ENCODE data around the gene DPM2. TPM values are rescaled to one million over a fixed set of nuclear protein-coding genes. Genes with fewer than 3 reads are reported as not detected.

DPM2 gene
- total and polyA plus RNA-seq, 3 donors from 2014 or later: 33.5 to 46.6 (median 36.4) TPM

DNA sequence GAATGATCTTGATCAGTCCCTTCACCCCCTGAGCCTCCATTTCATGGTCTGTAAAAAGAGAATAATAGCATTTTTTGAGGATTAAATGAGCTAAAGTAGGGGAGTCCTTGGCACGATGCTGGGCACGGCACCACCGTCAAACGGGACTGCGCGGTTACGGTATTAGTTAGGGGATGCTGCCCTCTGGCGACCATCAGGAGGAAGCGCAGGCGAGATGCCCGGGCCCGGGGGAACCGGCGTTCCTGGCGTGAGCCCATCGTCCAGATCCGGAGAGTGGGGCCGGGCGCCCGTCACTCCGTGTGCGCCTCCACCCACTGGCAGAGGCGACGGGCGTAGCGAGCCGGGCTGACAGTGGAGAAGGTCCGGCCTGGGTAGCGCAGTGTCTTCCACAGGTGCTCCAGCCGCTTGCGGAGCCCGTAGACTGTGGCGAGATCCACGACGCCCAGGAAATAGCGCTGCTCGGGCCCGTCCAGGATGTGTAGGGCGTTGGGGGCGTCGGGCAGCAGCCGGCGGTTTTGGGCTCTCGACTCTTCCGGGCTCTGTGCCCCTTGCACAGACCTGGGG, 16.0 kb downstream of the DPM2 start:
- Histone ChIP-seq H3K27ac (no peak overlapping the region), H3K4me3 (peak overlapping the region in 1 of 2 donors; percentile 24), H3K4me1 (peaks cover 5% of the 10 kb centered on the region), H3K9me3 (no peaks in the 10 kb centered on the region), H3K36me3 (ENCODE audit: low read depth, missing control alignments) (no peaks in the 10 kb centered on the region), H3K27me3 (no peaks in the 10 kb centered on the region)
- WGBS, 2 donors: 4 to 9% methylated on average over 21 to 42 of the region's 45 CpGs
- intact Hi-C loops (cut with DNase I; ENCODE audit: low total_unique reads): no loop called here
- peak; percentile 92 to 95 (median 95) for TF ChIP-seq CTCF (IDR thresholded peaks at IDR 0.05)
- TF ChIP-seq POLR2A (IDR thresholded peaks at IDR 0.05): no peak
- DNase-seq: peak; percentile 77

DNA sequence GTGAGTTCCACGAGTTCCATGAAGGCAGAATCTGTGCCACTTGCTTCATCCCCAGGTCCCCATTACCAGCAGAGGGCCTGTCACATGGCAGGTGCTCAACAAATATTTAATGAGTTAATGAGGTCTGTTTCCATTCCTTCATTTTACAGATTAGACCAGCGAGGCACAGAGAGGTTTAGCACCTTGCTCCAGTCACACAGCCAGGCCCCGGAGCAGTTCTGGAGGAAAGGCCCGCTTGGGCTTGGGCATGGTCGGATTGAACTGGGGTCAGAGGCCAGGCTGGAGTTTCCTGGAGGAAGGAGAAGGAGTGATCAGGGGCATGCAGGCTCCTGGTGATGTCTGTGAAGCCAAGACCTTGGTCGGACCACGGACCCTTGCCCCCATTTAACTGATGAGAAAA, 16.9 kb downstream of the DPM2 start:
- DNase-seq: no peak
- 92% methylated on average over 7 of the region's 7 CpGs for WGBS, 2 donors
- intact Hi-C loops (cut with DNase I; ENCODE audit: low total_unique reads): no loop called here
- Histone ChIP-seq H3K27ac (no peak overlapping the region), H3K4me3 (no peak overlapping the region), H3K4me1 (peaks cover 4% of the 10 kb centered on the region), H3K36me3 (ENCODE audit: low read depth, missing control alignments) (no peaks in the 10 kb centered on the region), H3K9me3 (no peaks in the 10 kb centered on the region), H3K27me3 (no peaks in the 10 kb centered on the region)
- no peak for TF ChIP-seq POLR2A (IDR thresholded peaks at IDR 0.05)
- TF ChIP-seq CTCF (IDR thresholded peaks at IDR 0.05): no peak

DNA sequence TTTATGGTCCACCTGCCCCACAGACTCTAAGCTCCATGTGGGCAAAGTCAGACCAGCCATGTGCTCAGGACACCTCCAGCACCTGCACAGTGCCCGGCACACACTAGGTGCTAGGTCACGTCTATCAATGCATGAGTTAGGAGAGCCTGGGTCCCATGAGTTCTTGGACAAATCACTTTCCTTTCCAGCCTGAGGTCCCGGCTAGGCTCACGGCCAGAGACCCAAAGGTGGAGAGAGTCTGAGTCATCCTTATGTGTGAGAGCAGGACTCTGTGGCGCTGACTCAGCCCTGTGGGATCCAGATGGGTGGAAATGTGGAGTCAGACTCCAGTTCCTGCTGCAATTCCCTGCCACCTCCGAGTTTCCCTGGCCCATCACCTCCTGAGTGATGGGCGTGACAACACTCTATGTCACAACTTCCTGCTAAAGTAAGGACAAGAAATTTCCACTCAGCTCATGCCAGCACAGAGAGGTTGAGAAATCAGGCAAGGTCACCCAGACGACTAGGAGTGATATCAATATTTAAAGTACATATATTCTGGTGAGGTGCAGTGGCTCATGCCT, 18.3 kb downstream of the DPM2 start:
- peaks cover 17% of the 10 kb centered on the region for H3K4me1 ChIP-seq

GRCh38 chr9:127918183-127919107, 19.2 kb downstream of the DPM2 start:
- no peaks in the 10 kb centered on the region for H3K36me3 ChIP-seq (ENCODE audit: low read depth, missing control alignments)
- TF ChIP-seq POLR2A (IDR thresholded peaks at IDR 0.05): no peak
- intact Hi-C loops (cut with DNase I; ENCODE audit: low total_unique reads): loop anchor here (5.0 kb wide), 1 partner anchor 181 kb away; the partner anchor contains the start of gene TOR2A
- H3K4me3 ChIP-seq: no peak overlapping the region
- WGBS, 2 donors: 90 to 91% methylated on average over 8 of the region's 8 CpGs
- no peak for DNase-seq
- H3K4me1 ChIP-seq: peaks cover 17% of the 10 kb centered on the region
- no peaks in the 10 kb centered on the region for H3K9me3 ChIP-seq
- no peaks in the 10 kb centered on the region for H3K27me3 ChIP-seq
- H3K27ac ChIP-seq: no peak overlapping the region

More for the DNA sequence above, 18.3 kb downstream of the DPM2 start:
- H3K4me3 ChIP-seq: no peak overlapping the region
- intact Hi-C loops (cut with DNase I; ENCODE audit: low total_unique reads): loop anchor here (5.0 kb wide), 1 partner anchor 182 kb away; the partner anchor contains the start of gene TOR2A
- DNase-seq: no peak
- no peaks in the 10 kb centered on the region for H3K9me3 ChIP-seq
- H3K27me3 ChIP-seq: no peaks in the 10 kb centered on the region
- H3K27ac ChIP-seq: no peak overlapping the region
- no peak for TF ChIP-seq POLR2A (IDR thresholded peaks at IDR 0.05)
- no peak for TF ChIP-seq CTCF (IDR thresholded peaks at IDR 0.05)
- no peaks in the 10 kb centered on the region for H3K36me3 ChIP-seq (ENCODE audit: low read depth, missing control alignments)
- 66 to 73% methylated on average over 8 of the region's 8 CpGs for WGBS, 2 donors

GRCh38 chr9:127917603-127918002, 20.1 kb downstream of the DPM2 start:
- Histone ChIP-seq H3K36me3 (ENCODE audit: low read depth, missing control alignments) (no peaks in the 10 kb centered on the region), H3K4me3 (peak overlapping the region in 1 of 2 donors; percentile 47), H3K27ac (peak overlapping the region in 1 of 2 donors; percentile 69), H3K27me3 (no peaks in the 10 kb centered on the region), H3K9me3 (no peaks in the 10 kb centered on the region), H3K4me1 (peaks cover 17% of the 10 kb centered on the region)
- WGBS, 2 donors: 44 to 58% methylated on average over 6 of the region's 6 CpGs
- no peak for DNase-seq
- intact Hi-C loops (cut with DNase I; ENCODE audit: low total_unique reads): loop anchor here (5.0 kb wide), 1 partner anchor 180 kb away; the partner anchor contains the start of gene TOR2A
- no peak for TF ChIP-seq POLR2A (IDR thresholded peaks at IDR 0.05)
- TF ChIP-seq CTCF (IDR thresholded peaks at IDR 0.05): no peak
